ENCODE data around the gene GID8.
A peak's percentile ranks its signal among the peaks of the same experiment; 100 is the strongest.

GID8 gene

GRCh38 chr20:62937268-62938104 is 461 bp upstream of the GID8 start:
- no peak for TF ChIP-seq CTCF (conservative IDR thresholded peaks at IDR 0.05)
- H3K27ac ChIP-seq: peak overlapping the region; percentile 98

- TF ChIP-seq CTCF (conservative IDR thresholded peaks at IDR 0.05): no peak
These were observed 2.9 kb downstream of the GID8 start for GRCh38 chr20:62940875-62941274.

GRCh38 chr20:62941792-62942191 is 3.8 kb downstream of the GID8 start:
- no peak overlapping the region for H3K27ac ChIP-seq
- no peak for TF ChIP-seq CTCF (conservative IDR thresholded peaks at IDR 0.05)

More at GRCh38 chr20:62940875-62941274, 2.9 kb downstream of the GID8 start:
- H3K27ac ChIP-seq: peak overlapping the region; percentile 98; the same call in 1 of the 2 replicates

GRCh38 chr20:62942456-62942855 is 4.5 kb downstream of the GID8 start:
- no peak overlapping the region for H3K27ac ChIP-seq
- TF ChIP-seq CTCF (conservative IDR thresholded peaks at IDR 0.05): no peak

GRCh38 chr20:62943396-62943795 is 5.4 kb downstream of the GID8 start:
- TF ChIP-seq CTCF (conservative IDR thresholded peaks at IDR 0.05): no peak
- no peak overlapping the region for H3K27ac ChIP-seq

- no peak for TF ChIP-seq CTCF (conservative IDR thresholded peaks at IDR 0.05)
- H3K27ac ChIP-seq: no peak overlapping the region
These were observed 6.2 kb downstream of the GID8 start for GRCh38 chr20:62944184-62944583.

- H3K27ac ChIP-seq: no peak overlapping the region
- no peak for TF ChIP-seq CTCF (conservative IDR thresholded peaks at IDR 0.05)
These were observed 6.8 kb downstream of the GID8 start for GRCh38 chr20:62944746-62945145.
